Measurements from ENCODE around the gene CEP95. TPM values are rescaled to one million over a fixed set of nuclear protein-coding genes. Genes with fewer than 3 reads are reported as not detected.

The CEP95 gene
- total RNA-seq, 1 experiment from 2014 or later, result 67.3 TPM

GRCh38 chr17:64471440-64471839 is 35.3 kb upstream of the CEP95 start:
- H3K23ac ChIP-seq (ENCODE audit: insufficient read length, low read depth, low read length), result no peak overlapping the region
- no peak overlapping the region for H2AK5ac ChIP-seq (ENCODE audit: insufficient read length, low read length)
- H2BK5ac ChIP-seq (ENCODE audit: insufficient read length, low read length), result no peak overlapping the region
- H2BK20ac ChIP-seq (ENCODE audit: low read depth, low read length, poor library complexity, severe bottlenecking), result no peak overlapping the region
- H4K8ac ChIP-seq (replicated peaks; ENCODE audit: insufficient read length, low read depth, low read length), result no peak overlapping the region
- no peak overlapping the region for H3K4me3 Mint-ChIP-seq
- no peak overlapping the region for H3K18ac ChIP-seq (ENCODE audit: insufficient read length, low read depth, low read length)
- WGBS (ENCODE audit: extremely low coverage, insufficient read length, low lambda C conversion rate), result no CpG with 5 or more reads among the region's 3 CpGs
- no peak overlapping the region for H4K5ac ChIP-seq (ENCODE audit: insufficient read length, low read depth, low read length)
- no peaks in the 10 kb centered on the region for H3K27me3 Mint-ChIP-seq (ENCODE audit: low read depth)
- H4K20me1 ChIP-seq (ENCODE audit: control insufficient read depth, insufficient read depth, insufficient read length), result no peaks in the 10 kb centered on the region
- H2BK120ac ChIP-seq (ENCODE audit: low read depth, low read length, poor library complexity, severe bottlenecking), result no peak overlapping the region
- H3K9ac ChIP-seq (ENCODE audit: extremely low read depth, insufficient read length, low read length), result no peak overlapping the region
- H2BK12ac ChIP-seq (ENCODE audit: insufficient read length, low read depth, low read length), result no peak overlapping the region
- no peaks in the 10 kb centered on the region for H3K9me3 ChIP-seq (ENCODE audit: control insufficient read depth, low read depth, low read length)
- H3K9me3 Mint-ChIP-seq, result no peaks in the 10 kb centered on the region
- peaks cover 4% of the 10 kb centered on the region; the same call in 1 of the 2 replicates for H3K4me1 ChIP-seq (ENCODE audit: insufficient read depth, low read length)
- H3T11ph ChIP-seq (ENCODE audit: low read length), result no peak overlapping the region
- H3K36me3 Mint-ChIP-seq (ENCODE audit: insufficient read depth in 1 of 3, low read depth in 3 of 3), result no peaks in the 10 kb centered on the region; a peak in 1 of 7 replicates
- no peak overlapping the region for H3K4ac ChIP-seq (ENCODE audit: low read depth, low read length)
- TF ChIP-seq, protein P1, sequence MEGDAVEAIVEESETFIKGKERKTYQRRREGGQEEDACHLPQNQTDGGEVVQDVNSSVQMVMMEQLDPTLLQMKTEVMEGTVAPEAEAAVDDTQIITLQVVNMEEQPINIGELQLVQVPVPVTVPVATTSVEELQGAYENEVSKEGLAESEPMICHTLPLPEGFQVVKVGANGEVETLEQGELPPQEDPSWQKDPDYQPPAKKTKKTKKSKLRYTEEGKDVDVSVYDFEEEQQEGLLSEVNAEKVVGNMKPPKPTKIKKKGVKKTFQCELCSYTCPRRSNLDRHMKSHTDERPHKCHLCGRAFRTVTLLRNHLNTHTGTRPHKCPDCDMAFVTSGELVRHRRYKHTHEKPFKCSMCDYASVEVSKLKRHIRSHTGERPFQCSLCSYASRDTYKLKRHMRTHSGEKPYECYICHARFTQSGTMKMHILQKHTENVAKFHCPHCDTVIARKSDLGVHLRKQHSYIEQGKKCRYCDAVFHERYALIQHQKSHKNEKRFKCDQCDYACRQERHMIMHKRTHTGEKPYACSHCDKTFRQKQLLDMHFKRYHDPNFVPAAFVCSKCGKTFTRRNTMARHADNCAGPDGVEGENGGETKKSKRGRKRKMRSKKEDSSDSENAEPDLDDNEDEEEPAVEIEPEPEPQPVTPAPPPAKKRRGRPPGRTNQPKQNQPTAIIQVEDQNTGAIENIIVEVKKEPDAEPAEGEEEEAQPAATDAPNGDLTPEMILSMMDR (conservative IDR thresholded peaks at IDR 0.05), result no peak
- H3K56ac ChIP-seq (ENCODE audit: insufficient read length, low read depth, low read length), result no peak overlapping the region
- no peaks in the 10 kb centered on the region for H3K79me2 ChIP-seq (ENCODE audit: insufficient read depth, low read length)
- no peaks in the 10 kb centered on the region for H3K23me2 ChIP-seq (ENCODE audit: insufficient read length, low read depth, low read length, poor library complexity, severe bottlenecking)
- no peaks in the 10 kb centered on the region for H3K79me1 ChIP-seq (ENCODE audit: insufficient read depth, low read depth, low read length, poor library complexity, severe bottlenecking)
- H3K4me1 Mint-ChIP-seq, result peaks cover 6 to 9% of the 10 kb centered on the region in 2 experiments
- no peak overlapping the region for H3K4me2 ChIP-seq (ENCODE audit: insufficient read depth, insufficient read length, low read length)
- no peak overlapping the region for H4K91ac ChIP-seq (ENCODE audit: insufficient read length, low read depth, low read length)
- DNase-seq, result no peak
- H3K27ac Mint-ChIP-seq, result no peak overlapping the region
- no peaks in the 10 kb centered on the region for H3K27me3 ChIP-seq (ENCODE audit: insufficient read depth, low read length)
- H3K27ac ChIP-seq (ENCODE audit: insufficient read length, low read depth, low read length), result no peak overlapping the region
- no peak overlapping the region; the same call in 1 of the 2 replicates for H3K14ac ChIP-seq (ENCODE audit: insufficient read depth, low read length)
- H2BK15ac ChIP-seq (ENCODE audit: low read depth, low read length), result no peak overlapping the region
- H2AFZ ChIP-seq (ENCODE audit: low read length), result no peak overlapping the region

Measured in H9 (cell line).